Erythroblast (primary cell): Measurements from ENCODE around the gene DMWD.

Experiments
- GATA1 ChIP-seq: IDR thresholded peaks from 2 replicates; pipeline ENCODE4 v1.6.1; 2011; ENCODE audit warnings: low read depth, mild to moderate bottlenecking, control low read depth, low read length, moderate library complexity
- POLR2A ChIP-seq: IDR thresholded peaks from 2 replicates; pipeline ENCODE4 v1.6.1; 2011; ENCODE audit warnings: mild to moderate bottlenecking, low read length

GRCh38 chr19:45771311-45771933, 21.2 kb downstream of the DMWD start:
- TF ChIP-seq POLR2A (no peak), GATA1 (no peak)
